Stimulated activated CD8-positive, alpha-beta memory T cell treated with anti-CD3 and anti-CD28 coated beads, Interleukin-15, amount 100 ng/mL, for 4 hours (primary cell): ENCODE measurements around the gene CDC42BPA.
"Not testable (repeated sequence)": the region's sequence is repeated elsewhere in the genome, so short reads cannot be mapped to it uniquely, and the experiment has no call there.

ENCODE experiments used
- DNase-seq, 2 donors: peaks; one replicate each; pipeline ENCODE4 v3.0.0-alpha.2; 2020; ENCODE audit warnings: low read depth in 2 of 2

Gene CDC42BPA

GRCh38 chr1:227318016-227318852 lies at the start of gene CDC42BPA:
TSS of gene CDC42BPA (minus strand) at chr1:227318492. CDS start at chr1:227317182, 1,310 bp downstream.
- no peak for DNase-seq

- no peak for DNase-seq
Measured at GRCh38 chr1:227368009-227368408, 49.7 kb upstream of the CDC42BPA start.

GRCh38 chr1:227365473-227366431 lies 47.5 kb upstream of the CDC42BPA start:
- DNase-seq, result no peak

- no peak for DNase-seq
Measured at GRCh38 chr1:227364657-227365056, 46.4 kb upstream of the CDC42BPA start.

GRCh38 chr1:227363825-227364224 lies 45.5 kb upstream of the CDC42BPA start:
- no peak for DNase-seq

GRCh38 chr1:227362039-227362438 lies 43.7 kb upstream of the CDC42BPA start:
- DNase-seq, result no peak

GRCh38 chr1:227357927-227358302 lies 39.6 kb upstream of the CDC42BPA start:
- DNase-seq, result no peak

- DNase-seq, result no peak
Measured at GRCh38 chr1:227357171-227357926, 39.1 kb upstream of the CDC42BPA start.

GRCh38 chr1:227356620-227357146 lies 38.4 kb upstream of the CDC42BPA start:
- DNase-seq, result no peak

GRCh38 chr1:227355542-227356245 lies 37.4 kb upstream of the CDC42BPA start:
- no peak for DNase-seq

GRCh38 chr1:227353186-227353585 lies 34.9 kb upstream of the CDC42BPA start:
- no peak for DNase-seq

- not testable (repeated sequence) for DNase-seq
Measured at GRCh38 chr1:227352164-227352563, 33.9 kb upstream of the CDC42BPA start.

- no peak for DNase-seq
Measured at GRCh38 chr1:227351443-227351842, 33.2 kb upstream of the CDC42BPA start.

GRCh38 chr1:227349967-227350366 lies 31.7 kb upstream of the CDC42BPA start:
- DNase-seq, result no peak

GRCh38 chr1:227343727-227344551 lies 25.6 kb upstream of the CDC42BPA start:
- DNase-seq, result no peak

- DNase-seq, result no peak
Measured at GRCh38 chr1:227343206-227343605, 24.9 kb upstream of the CDC42BPA start.

- DNase-seq, result no peak
Measured at GRCh38 chr1:227342075-227342829, 24.0 kb upstream of the CDC42BPA start.

- not testable (repeated sequence) for DNase-seq
Measured at GRCh38 chr1:227336136-227336535, 17.8 kb upstream of the CDC42BPA start.
